HG02759 (cell line): ENCODE measurements around the gene PRUNE1.
A peak's percentile ranks its signal among the peaks of the same experiment; 100 is the strongest.

ENCODE experiments used
- ATAC-seq: cut with Tn5 transposase; IDR thresholded peaks from one replicate; pipeline ENCODE4 v1.9.1; 2021; ENCODE audit warnings: mild to moderate bottlenecking, moderate library complexity; ENCODE audit not compliant: unreplicated experiment

PRUNE1 gene

GRCh38 chr1:150976879-150977694 lies 31.2 kb upstream of the PRUNE1 start:
- ATAC-seq = no peak

GRCh38 chr1:150979092-150980056 lies 28.9 kb upstream of the PRUNE1 start:
- ATAC-seq = peak; percentile 41

GRCh38 chr1:150981177-150981804 lies 27.0 kb upstream of the PRUNE1 start:
- no peak for ATAC-seq

- ATAC-seq = no peak
These were observed 26.2 kb upstream of the PRUNE1 start, which contains the start of gene ANXA9 for GRCh38 chr1:150981805-150982712. TSS of gene ANXA9 (plus strand) at chr1:150982292. CDS start at chr1:150983106, 814 bp downstream.

GRCh38 chr1:150985179-150985825 lies 22.9 kb upstream of the PRUNE1 start:
- no peak for ATAC-seq

GRCh38 chr1:150987924-150988323 lies 20.3 kb upstream of the PRUNE1 start:
- ATAC-seq = no peak

GRCh38 chr1:150992626-150993025 lies 15.6 kb upstream of the PRUNE1 start:
- no peak for ATAC-seq

- no peak for ATAC-seq
These were observed 14.0 kb upstream of the PRUNE1 start for GRCh38 chr1:150994248-150994647.

- ATAC-seq = no peak
These were observed 12.8 kb upstream of the PRUNE1 start for GRCh38 chr1:150995460-150995859.

GRCh38 chr1:150995896-150996295 lies 12.4 kb upstream of the PRUNE1 start:
- no peak for ATAC-seq

- no peak for ATAC-seq
These were observed 10.9 kb upstream of the PRUNE1 start for GRCh38 chr1:150997126-150997872.

- no peak for ATAC-seq
These were observed 10.3 kb upstream of the PRUNE1 start for GRCh38 chr1:150997949-150998348.

- no peak for ATAC-seq
These were observed 9.1 kb upstream of the PRUNE1 start for GRCh38 chr1:150999051-150999674.

- ATAC-seq = no peak
These were observed 8.3 kb upstream of the PRUNE1 start for GRCh38 chr1:150999926-151000325.

GRCh38 chr1:151000408-151000807 lies 7.8 kb upstream of the PRUNE1 start:
- ATAC-seq = no peak

GRCh38 chr1:151001602-151002001 lies 6.6 kb upstream of the PRUNE1 start:
- no peak for ATAC-seq

GRCh38 chr1:151002051-151002450 lies 6.2 kb upstream of the PRUNE1 start:
- no peak for ATAC-seq

- ATAC-seq = no peak
These were observed 5.6 kb upstream of the PRUNE1 start for GRCh38 chr1:151002611-151003010.
